A549 treated with DMSO at 1 μM for 4 hours (cell line): Measurements from ENCODE around the gene AOX1. TPM values are rescaled to one million over a fixed set of nuclear protein-coding genes. Genes with fewer than 3 reads are reported as not detected.

ENCODE experiments used
- total RNA-seq: library from RNA; stranded (reverse); fragments of 200-300 nt; extraction: Qiagen RNA extraction; gene quantifications from 5 replicates; pipeline ENCODE4 v1.2.3, GENCODE V29; 2022; ENCODE audit warnings: low read depth

The AOX1 gene
- total RNA-seq, result 2.9 to 4.8 TPM (median 3.3 TPM) in 5 replicates

GRCh38 chr2:200585730-200586643 is at the start of gene AOX1:
AOX1 (plus strand) TSS chr2:200586014; CDS start chr2:200586109, 95 bp downstream.

Other genes starting within 250 kb of the AOX1 start
- 8.9 to 12.6 TPM (median 9.3 TPM) in 5 replicates for gene KCTD18, start 75.9 kb upstream of the AOX1 start, total RNA-seq
- gene SGO2, start 59.8 kb upstream of the AOX1 start, total RNA-seq, result 9.8 to 17.1 TPM (median 16.1 TPM) in 5 replicates
- 365 to 682 TPM (median 464 TPM) in 5 replicates for gene BZW1, start 225.9 kb downstream of the AOX1 start, total RNA-seq